HS-27A (cell line): ENCODE results near the gene NAPB.

Experiments used
- DNase-seq: peaks from one replicate; pipeline ENCODE4 v3.0.0-alpha.2; 2012; ENCODE audit warnings: low read depth, missing footprints

Gene NAPB

DNA sequence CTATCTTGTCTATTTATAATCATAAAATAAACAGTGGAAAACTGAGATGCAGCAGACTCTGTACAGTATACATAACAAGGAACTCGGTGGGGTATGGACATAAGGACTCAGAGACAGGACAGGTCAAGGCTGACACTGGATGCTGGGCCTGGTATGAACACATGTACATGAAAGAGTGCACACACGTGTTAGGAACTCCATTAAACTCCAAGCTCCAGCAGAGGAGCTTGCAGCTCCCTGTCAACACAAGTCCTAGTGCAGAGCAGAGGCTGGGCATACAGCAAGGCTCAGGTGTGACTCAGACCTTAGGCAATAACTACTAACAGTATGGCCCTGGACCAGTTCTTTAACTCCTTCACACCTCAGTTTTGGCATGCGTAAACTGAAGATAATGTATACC lies 17.1 kb downstream of the NAPB start:
- DNase-seq, result no peak

DNA sequence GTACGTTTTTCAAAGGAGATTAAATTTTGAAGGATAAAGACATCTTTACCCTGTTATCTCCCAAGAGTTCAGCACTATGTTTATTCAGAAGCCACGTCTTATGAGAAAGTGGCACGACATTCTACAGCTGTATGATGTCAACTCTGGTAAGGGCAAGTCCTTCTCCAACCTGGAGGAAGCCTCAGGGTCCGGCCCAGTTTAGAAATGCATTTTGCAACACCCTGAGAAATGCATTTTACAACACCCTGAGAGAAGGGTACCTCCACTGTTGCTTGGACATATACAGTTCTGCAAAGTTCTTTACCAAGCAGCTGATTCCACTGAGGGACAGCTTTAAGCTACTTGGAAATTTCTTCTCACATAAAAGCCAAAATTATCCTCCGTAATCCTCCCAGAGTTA lies 17.5 kb downstream of the NAPB start:
- DNase-seq, result no peak

DNA sequence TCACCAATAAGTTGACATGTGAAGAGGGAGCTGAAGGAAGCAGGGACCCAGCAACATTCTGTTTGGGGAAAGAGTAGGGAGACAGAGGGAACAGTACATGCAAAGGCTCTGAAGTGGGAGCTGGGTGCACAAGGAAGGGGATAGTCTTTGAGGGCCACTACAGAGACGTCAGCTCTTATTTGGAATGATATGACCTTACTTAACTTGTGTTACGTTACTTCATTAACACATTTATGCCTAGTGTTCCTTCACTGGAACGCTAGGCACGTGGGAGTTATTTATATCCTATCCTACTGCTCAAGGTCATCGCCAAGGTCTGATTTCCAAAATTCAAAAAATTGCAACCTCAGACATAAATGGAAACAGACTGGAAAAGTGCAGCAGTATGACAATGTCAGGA lies 20.2 kb downstream of the NAPB start:
- no peak for DNase-seq

DNA sequence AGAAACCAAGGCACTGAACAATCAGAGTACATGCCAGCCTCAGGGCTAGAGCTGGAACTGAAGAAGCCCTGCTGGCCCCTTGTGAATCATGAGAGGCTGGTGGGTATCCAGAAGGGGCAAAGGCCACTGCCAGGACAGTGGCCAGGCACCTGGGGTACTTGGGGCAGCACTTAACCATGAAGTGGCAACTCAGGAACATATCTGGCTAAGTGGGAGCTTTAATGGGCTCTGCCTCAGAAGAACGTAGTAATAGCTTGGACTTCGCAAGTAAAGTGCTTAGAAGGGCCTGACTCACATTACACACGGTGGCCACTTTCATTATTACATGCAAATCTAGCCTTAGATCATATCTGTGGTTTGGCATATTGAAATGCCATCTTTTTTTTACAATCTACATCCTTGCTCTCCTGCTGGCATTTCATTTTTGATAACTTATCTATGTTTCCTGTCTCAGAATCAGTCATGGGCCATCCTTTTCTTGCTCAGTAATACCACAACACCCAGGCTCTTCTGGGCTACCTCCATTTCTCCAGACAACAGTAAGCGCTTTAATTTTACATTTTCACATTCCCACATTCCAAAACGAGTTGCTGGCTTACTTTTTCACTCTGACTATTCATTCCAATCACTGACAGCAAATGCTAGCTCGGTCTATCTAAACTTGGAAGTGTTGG lies 21.6 kb downstream of the NAPB start:
- DNase-seq, result no peak

DNA sequence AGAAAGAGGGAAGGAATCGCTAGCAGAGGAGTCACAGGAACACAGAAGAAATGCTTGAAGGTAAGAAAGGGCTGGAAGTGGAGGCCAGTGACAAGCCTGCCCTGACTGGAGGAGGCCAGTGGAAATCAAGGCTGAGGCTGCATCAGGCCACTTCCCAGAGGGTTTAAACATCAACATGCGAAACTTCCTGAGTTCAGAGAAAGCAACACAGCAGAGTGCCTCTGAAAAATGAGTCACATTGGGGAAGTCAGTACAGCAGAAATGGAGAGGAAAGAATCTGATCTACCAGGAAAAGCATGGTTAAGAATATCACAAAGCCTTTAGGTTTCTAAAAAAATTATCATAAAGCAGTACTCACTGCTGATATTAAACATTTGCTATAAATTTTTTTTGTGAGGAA lies 23.3 kb downstream of the NAPB start:
- no peak for DNase-seq

DNA sequence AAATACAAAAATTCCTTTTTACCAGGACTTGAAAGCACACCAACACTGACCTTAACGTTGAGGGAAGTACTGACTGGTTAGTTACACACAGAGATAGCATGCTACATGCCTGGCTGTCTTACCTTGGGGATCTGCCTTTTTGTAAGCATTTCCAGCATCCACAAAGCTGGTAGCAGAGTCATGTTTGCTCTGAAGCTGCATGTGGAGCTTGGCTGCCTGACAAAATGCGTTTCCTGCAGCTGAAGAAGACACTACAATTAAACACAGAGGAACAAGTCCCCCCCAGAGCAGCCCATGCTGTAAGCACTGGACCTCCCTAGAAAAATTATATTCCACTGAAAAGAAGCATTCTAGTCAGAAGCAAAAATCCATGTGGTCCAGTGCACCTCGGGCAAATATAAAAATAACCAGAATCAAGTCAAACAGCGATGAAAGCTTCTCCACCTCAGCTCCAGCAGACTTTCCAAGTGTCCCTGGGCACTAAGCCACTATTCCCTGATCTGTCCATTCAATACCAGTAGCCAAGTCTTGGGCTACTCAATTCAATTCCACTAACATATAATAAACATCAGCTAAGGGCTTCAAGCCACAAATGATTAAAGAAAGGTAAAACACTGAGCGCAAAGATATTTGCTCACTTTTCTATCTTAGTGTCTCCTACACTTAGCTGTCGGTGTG lies 24.2 kb downstream of the NAPB start:
- no peak for DNase-seq

DNA sequence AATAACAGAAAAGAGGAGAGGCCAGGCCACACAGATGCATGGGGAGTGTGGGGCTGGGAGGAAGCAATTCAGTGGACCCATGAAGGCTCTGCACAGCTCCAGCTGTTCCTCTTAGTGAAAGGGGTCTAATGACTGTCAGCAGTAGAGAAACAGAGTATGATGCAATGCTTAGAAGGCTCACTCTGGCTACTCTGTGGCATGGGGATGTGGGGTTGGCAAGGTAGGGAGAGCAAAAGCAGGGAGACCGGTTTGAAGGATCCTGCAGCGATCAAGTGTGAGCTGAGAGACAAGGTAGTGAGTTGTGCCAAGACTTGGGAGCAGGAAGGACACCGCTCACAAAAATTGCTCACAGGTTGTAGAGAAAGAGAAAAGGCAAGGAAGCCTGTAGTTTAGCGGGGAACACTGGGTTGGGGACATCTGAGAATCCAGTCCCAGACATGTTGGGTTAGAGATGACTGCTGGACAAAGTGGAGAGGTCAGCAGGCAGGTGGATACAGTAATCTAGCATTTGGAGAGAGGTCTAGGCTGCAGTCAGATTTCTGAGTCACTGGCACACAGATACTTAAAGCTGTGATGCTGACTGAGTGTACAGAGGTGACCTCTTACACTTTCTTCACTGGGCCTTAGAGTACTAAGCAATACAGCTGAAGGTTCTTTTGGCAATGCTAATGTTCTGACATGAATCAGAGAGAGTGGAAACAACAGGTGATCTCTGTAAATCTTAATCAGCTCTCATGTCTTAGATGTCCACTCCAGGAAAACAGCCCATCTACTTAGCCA lies 27.1 kb downstream of the NAPB start:
- DNase-seq, result no peak

DNA sequence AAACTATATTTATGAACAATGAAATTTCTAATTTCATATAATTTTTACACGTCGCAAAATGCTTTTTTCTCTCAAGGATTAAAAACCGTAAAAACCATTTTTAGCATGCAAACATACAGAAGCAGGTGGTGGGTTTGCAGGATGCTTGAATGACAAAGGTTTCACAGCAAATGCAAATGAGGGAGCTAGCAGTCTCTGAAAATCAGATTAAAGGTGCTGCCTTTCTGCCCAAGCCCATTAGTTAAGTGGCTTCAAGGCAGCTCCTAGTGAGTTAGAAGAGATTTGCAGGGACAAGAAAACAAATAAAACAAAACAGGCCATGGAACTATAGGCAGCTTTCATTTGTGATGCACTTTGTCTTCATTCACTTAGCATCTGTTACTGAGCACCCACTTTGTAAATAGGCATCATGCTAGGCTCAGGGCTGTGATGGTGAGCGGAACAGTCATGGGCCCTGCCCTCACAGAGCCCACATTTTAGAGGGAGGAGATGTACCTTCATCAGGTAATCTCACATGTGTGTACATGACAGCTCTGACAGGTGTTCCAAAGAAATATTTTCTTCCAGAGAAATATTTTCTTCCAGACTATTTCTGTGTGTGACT lies 29.5 kb downstream of the NAPB start:
- no peak for DNase-seq

DNA sequence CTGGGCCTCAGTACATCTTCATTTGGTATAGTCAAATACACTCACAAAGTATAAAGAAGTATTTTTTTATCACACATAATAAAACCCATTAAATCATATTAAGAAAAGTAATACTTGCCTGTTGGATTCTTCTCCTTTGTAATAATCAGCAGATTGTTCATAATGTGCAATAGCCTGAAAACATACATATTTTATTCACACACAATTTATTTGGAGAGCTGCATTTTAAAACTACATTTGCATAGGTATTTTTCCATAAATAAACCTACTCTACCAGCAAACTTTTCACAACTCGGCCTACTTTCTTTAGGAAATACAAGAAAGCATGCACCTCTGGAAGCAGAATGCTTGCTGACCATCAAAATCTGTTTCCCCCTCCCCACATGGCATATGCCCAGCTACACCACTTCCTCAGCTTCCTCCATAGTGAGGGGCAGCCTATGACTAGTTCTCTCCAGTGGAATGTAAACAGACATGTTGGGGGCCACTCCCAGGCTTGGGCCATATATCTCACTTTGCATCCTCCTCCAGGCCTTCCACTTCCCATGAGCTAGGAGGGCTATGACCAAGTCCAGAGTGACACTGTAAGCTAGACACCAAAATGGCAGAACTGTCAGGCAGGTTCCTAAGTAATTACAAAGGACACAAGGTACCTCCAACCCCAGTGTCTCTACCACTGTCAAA lies 31.1 kb downstream of the NAPB start:
- DNase-seq, result no peak

DNA sequence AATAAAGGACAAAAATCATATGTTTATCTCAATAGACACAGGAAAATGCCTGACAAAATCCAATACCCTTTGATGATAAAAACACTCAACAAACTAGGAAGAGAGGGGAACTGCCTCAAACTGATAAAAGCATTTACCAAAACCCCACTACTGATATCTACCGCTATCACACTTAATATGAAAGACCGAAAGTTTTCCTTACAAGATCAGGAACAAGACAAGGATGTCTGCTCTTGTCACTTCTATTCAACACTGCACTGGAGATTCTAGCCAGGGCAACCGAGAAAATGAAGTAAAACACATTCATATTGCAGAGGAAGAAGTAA lies 34.2 kb downstream of the NAPB start:
- no peak for DNase-seq

DNA sequence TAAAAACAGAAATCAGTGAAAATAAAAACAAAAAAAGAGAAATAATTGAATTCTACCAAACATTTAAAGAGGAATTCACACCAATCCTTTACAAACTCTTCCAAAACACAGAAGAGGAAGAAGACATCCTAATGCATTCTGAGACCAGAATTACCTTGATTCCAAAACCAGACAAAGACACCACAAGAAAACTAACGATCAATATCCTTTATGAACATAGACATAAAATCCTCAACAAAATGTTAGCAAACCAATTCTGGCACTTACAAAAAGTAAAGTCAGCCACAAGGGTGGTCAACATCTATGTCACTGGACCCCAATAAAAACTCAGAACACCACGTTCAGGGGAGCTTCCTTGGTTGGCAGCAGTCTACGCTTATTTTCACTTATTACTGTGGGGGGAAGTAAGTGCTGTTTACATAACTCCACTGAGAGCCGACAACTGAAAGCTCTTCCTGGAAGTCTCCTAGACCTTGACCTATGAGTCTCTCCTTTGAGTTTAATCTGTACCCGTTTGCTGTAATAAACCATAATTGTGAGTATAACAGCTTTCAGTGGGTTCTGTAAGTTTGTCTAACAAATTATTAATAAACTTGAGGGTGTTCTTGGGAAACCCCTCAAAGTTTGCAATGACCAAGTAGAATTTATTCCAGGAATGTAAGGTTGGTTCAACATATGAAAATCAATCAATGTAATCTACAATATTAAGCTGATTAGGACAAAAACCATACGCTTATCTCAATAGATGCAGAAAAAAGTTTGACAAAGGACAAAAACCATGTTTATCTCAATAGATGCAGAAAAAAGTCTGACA lies 34.8 kb downstream of the NAPB start:
- DNase-seq, result no peak

DNA sequence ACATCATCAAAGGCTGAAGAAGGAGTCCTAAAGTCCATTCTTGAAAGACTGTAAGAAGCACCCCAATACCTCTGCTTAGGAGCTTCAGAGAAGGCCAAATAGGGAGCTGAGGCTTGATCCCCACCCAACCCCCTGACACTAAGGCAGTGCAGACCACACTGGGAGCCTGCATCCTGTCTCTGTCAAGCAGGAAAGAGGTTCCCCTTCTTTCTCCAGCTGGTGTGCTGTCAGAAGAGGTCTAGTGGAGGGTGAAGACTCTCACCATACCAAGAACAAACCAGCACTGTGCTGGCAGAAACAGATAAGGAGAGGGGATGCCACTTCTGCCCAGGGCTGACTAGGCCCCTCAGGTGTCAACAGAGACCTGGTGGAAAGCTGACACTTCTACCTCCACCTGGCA lies 39.4 kb downstream of the NAPB start:
- no peak for DNase-seq

DNA sequence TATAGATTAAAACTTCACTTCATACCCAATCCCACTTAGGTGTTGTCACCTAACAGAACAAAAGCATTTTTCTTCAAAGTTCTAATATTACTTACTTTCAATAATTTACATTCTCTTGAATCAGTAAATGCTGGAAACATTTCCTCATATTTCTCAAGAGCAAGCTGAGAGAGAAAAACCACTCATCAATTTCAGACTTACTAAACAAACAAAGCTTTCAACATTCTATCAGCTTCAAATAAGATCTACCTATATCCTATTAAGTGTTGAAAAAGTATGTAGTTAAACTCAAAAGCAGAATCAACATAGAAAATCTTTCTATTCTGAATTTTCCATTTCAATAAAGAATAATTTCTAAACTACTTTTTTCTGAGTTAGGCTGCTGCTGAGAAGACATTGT lies 41.5 kb downstream of the NAPB start:
- no peak for DNase-seq

DNA sequence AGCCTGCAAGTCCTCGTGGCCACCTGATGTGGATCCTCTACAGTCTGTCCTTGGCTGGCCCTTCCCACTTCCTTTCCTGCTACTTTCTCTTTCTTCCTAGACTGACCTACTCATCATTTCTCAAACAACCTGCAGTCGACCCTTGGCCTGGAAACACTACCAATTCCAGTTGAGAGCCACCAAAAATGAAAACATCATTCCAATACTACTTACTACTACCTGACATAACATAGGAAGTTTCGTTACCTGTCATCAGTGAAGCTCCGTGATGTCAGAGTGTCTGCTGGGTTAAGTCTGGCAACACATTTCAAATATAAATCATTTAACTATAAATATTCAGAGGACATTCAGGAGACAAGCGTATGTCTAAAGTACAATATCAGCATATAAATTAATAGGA lies 45.5 kb downstream of the NAPB start:
- DNase-seq, result no peak

DNA sequence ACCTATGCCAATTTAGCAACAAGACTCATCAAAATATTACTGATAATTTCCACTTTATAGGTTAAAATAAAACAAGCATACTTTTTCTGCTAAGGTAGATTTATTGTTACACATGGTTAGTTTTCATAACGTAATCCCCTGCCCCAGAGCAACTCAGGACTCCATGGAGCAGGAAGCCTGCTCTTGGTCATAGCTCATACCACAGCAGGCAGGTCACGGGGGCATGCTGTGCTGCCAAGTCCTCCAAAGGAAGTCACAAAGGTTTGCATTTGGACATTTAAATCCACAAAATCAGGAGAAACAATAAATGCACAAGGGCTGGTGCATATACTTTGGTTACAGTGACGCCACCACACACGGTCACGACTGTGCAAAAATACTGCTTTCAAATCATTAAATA lies 46.8 kb downstream of the NAPB start:
- DNase-seq, result no peak

DNA sequence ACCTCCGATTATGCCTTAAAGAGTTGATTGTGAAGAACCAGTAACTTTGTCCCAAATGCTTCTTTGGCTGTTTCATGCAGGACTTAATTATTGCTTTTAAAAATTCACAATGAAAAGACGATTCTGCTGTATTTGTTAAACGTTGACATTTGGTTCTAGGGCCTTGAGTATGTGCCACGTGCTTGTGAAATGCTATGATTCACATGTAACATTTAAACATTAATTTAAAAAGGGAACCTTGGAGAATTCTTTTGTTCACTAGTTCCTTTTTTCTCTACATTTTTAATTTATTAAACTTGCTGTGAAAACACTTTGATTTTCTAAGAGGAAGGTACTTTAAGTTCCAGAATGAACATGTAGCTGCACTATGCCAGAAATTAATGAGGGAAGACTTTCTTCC lies 49.8 kb downstream of the NAPB start:
- no peak for DNase-seq

DNA sequence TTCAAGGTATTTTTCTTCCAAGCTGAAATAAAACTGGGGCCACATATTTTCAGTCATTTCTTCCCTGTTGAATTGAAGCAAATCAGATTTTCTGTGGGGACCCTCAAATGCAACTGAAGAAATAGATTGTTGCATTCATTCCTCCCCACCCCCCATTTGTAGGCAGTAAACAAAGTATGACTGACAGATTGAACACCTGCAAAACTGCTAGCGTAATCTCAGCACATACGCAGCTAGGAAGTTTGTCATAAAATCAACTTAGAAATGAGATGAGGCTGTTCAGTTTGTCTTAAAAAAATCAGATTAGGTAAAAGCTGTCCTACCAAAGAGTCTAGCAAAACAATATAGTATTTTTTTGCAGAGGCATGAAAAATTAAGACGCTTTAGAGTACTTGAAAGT lies 50.4 kb downstream of the NAPB start:
- no peak for DNase-seq

DNA sequence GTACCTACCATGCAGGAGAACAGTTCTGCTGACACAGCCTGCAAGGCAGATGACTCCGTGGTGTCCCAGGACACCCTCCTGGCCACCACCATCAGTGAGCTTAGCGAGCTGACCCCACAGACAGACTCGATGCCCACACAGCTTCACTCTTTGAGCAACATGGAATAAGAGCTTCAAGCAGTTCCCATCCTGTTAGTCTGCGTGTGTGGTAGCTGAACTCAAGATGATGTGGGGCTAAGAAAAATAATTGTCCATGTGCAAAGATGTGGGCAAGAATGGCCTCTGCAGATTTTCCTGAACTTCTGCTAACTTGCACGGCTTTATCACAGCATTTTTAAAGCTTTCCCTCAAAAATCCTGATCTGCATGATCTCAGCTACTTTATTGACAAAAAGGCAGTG lies 51.0 kb downstream of the NAPB start:
- no peak for DNase-seq

DNA sequence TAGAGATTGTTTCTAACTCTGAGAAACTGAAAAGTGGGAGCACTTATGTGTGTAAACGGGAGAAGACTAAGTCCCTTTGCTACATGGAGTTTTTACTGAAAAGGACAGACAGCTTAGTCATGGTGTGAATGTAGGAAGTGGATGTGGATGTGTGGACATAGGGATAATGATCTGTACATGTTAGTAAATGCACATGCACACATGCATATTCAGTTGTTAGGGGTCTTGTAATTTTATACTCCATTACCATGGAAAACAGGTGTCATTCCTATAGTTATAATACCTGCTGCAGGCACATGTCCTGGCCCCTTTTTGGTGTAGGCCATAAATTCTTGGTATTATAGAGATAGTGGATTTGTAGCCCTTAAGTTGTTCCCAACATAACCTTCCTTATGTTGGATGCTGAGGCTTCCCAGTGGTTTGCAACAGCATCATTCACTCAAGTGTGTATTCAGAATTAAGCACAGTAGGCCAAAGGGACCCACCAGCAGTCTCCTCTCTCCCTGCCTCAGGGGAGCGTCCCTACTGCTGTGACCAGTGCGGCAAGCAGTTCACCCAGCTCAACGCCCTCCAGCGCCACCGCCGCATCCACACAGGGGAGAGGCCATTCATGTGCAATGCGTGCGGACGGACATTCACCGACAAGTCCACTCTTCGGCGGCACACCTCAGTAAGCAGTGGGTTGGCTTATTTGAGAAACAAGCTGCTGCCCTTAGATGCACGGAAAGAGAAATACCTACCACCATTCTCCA lies 52.0 kb downstream of the NAPB start:
- no peak for DNase-seq

DNA sequence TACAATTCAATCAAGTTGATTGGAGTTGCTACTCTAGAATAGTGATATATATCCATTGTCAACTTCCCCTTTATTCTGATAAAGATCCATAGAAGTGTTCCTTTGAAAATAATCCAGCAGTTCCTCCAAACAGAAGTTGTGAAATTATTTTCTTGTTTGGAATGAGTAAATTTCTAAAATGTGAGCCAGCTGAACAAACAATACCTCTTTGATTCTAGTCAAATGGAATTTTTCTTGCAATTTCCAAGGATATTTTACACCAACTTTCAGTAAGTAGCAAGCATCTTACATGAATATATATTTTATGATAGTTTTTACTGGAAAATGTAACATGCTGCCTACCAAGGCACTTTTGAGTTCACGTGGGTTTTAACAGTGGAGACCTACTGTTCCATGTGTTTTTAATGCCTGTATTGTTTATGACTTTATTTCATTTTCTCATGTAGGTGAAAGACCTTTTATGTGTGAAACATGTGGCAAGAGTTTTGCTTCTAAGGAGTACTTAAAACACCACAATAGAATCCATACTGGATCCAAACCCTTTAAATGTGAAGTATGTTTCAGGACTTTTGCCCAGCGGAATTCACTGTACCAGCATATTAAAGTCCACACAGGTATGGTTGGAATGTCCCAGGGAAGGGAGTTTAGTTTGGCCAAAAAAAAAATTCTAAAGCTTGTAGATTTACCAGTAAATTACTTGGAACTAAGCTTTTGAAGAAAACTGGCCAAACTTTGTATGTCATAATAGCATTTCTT lies 52.8 kb downstream of the NAPB start:
- DNase-seq, result no peak
